HG03039 (cell line): ENCODE results near the gene RMI2.

Source experiments
- ATAC-seq: cut with Tn5 transposase; IDR thresholded peaks from one replicate; pipeline ENCODE4 v1.9.1; 2021; ENCODE audit warnings: mild to moderate bottlenecking, moderate library complexity; ENCODE audit not compliant: unreplicated experiment

Gene RMI2

GRCh38 chr16:11380836-11381235 is 35.6 kb downstream of the RMI2 start:
- no peak for ATAC-seq

DNA sequence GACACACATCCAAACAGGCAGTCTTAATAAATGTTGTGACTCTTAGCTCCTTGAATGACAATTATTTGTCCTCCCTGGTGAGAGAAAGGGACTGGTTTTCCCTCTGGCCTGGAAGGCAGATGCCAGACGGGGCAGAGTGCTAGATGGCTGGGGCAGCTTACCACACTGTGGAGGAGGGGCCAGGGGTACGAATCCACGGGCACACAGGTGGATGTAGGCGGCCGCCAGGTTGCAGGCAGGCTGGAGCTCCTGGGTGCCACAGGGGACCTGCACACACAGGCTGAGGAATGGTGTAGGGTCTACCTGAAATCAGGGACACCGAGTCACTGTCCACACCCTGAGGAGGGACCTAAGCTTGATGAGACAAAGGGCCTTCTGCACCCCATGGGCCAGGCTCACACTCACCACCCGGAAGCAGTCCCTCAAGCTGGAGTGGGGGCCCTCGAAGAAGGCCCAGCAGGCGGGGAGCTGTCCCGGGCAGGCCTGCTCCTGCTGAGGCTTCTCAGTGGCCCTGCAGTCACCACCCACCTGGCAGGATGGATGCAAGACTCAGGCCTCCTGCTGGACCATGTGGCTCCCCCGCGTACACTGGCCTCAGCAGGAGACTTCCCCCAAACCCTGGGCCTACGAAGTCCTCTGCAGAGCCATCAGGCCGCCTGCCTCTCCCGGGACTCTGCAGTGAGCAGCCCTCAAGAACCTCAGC is 38.4 kb downstream of the RMI2 start:
- ATAC-seq, result no peak

GRCh38 chr16:11384184-11384955 is 39.1 kb downstream of the RMI2 start:
- no peak for ATAC-seq

DNA sequence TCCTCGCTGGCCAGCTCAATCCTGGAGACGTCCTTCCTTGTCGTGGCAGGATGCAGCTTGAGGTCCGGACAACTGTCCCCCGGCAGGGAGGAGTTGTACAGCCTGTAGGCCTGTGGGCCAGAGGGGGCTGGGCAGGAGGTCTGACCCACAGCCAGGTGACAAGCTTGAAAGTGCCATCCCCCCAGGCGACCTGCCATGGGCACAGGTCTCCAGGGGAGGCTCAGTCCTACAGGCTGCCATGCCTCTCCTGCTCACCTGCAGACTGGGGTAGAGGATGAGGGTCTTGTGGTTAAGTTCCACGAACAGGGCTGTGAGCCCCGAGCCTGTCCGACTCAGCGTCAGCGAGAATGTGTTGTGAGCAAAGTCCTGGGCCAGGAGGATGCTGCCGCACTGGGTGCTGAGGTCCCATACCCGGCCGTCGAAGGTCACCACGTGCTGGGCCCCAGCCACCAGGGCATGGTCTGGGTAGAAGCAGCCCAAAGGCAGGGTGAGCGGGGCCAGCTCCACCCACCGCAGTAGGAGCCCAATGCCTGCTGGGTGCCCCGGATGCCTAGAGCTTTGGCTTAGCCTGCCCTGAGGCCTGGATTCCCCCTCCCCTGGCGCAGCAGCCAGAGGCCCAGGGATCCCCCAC is 39.8 kb downstream of the RMI2 start:
- ATAC-seq, result no peak

DNA sequence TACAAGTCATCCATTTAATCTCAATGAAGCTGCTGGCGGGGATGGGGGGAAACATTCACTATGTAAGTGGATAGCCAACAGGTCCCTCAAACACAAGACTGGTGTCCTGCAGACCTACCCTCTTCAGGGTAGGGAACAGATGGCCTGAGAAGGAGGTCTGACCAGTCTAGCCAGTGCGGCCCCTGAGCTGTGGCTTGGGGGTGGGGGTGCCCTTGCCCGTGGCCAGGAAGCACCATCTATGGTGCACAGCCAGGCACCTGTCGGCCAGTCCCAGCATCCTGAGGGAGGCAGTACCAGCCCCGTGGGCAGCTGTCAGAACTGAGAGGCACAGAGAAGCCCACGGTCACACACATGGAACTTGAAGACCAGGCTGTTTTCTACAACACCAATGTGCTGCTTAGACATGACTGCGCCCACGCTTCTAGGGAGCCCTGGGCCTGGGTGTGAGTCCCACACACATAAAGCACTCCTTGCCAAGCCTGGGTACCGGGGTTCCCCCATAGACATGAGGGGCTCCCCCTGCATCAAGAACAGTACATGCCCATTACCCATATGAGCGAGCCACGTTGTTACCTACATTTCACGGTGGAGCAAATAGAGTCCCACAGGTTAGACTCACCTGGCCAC is 40.9 kb downstream of the RMI2 start:
- no peak for ATAC-seq

DNA sequence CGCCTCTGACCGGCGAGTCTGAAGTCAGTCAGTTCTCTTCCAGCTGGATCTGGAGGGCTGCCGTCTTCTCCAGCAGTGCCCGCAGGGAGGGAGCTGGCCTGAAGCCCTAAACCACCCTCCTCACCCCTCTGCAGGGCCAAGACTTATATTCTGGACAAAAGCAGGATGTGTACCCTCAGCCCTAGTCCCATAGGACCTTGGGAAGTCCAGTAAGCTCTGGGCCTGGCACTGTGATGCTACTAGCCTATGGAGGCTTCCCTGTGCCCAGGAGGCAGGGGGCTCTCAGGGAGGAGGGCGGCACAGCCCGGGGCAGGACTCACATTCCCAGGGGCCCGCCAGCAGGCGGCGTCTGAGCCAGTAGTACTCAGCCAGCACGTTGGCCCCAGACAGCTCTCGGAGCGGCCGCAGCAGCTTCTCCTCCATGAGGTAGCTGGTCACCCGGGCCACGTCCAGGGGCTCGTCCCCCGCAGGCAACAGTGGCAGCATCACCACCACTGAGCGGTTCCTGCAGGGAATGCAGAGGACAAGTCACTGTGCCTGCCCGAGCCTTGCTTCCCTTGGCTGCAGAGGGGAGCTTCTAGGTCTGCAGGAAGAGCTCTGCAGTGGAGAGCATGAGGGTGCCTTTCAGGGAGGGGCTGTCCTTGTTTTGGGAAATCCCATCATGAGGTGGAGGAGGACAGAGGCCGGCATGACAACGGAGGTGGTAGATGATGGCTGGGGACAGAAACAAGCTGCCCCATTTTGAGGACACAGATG is 41.7 kb downstream of the RMI2 start:
- no peak for ATAC-seq

- ATAC-seq, result no peak
Observed at GRCh38 chr16:11389083-11389482, 43.8 kb downstream of the RMI2 start.

GRCh38 chr16:11389631-11390565 is 44.6 kb downstream of the RMI2 start:
- ATAC-seq, result no peak

DNA sequence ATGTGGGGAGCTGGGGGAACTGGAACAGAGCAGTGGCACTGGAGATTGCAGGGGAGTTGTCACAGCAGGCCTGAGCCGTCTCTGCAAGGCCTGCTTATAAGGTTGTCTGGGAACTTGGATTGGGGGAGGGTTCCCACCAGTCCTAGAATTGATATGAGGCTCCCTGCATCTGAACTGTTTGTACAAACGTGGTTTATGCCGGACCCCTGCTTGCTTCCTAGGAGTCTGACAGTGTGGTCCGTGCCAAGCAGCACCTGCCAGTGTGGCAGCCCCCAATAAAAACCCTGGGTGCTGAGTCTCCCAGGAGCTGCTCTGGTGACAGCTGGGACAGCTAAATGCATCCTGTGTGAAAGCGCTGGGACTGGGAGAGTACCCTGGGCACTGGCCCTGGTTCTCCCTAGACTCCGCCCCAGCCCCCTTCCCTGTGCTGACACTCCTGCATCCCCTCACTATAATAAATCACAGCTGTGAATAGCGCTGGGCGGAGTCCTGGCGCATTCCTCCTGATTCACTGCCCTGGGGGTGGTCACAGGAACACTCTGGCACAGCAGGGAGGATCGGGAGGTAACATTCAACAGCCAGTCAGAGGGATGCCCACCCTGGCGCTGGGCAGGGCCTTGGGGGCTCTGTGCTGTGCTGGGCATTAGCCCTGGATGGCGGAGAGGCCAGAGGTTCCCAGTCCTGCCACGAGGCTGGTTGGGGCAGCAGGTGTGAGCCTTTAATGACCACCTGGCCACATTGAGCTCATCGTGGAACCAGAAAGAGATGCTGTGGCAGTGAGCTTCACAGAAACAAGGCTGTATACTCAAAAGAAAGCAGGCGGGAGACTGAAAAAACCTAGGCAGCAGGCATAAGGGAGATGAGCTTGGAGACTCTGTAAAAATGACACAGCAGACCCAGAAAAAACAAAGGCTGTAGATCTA is 45.6 kb downstream of the RMI2 start:
- ATAC-seq, result no peak

DNA sequence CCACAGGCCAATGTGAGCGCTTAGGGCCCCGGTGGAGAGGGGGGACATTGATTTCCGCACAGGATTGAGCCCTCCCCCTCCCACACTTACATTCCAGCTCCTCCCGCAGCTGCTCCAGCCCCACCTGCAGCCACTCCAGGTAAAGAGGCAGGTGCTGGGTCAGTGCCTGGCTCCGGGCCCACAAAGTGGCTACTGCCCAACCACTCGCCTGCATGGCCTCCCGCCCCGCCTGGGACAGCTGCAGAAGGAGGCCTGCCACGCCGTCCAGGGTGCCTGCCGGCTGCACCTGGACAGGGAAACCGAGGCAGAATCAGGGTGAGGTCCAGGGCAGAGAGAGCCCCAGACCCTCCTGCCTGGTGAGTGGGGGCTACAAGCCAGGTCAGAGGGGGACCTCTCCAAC is 46.3 kb downstream of the RMI2 start:
- ATAC-seq, result no peak

GRCh38 chr16:11392041-11392581 is 46.9 kb downstream of the RMI2 start:
- ATAC-seq, result no peak

DNA sequence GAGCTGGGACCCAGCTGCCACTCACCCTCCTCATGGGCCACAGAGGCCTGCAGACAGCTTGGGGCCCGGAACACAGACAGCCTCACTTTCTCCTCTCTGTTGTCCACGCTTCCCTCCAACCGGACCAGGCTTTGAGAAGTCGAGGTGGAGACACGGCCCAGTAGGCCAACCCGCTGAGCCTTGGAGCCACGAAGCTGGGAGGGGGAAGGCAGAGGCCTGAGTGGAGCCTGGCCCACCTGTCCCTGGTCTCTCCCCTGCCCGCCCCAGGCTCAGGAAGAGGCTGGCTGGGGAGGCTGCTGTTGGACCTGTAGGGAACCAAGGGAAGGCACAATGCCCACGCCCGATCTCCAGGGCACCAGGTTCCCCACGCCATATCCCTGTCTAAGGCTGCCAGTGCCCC is 48.1 kb downstream of the RMI2 start:
- no peak for ATAC-seq

GRCh38 chr16:11393861-11394592 is 48.8 kb downstream of the RMI2 start:
- ATAC-seq, result no peak

- ATAC-seq, result no peak
Observed at GRCh38 chr16:11394593-11394960, 49.3 kb downstream of the RMI2 start.

DNA sequence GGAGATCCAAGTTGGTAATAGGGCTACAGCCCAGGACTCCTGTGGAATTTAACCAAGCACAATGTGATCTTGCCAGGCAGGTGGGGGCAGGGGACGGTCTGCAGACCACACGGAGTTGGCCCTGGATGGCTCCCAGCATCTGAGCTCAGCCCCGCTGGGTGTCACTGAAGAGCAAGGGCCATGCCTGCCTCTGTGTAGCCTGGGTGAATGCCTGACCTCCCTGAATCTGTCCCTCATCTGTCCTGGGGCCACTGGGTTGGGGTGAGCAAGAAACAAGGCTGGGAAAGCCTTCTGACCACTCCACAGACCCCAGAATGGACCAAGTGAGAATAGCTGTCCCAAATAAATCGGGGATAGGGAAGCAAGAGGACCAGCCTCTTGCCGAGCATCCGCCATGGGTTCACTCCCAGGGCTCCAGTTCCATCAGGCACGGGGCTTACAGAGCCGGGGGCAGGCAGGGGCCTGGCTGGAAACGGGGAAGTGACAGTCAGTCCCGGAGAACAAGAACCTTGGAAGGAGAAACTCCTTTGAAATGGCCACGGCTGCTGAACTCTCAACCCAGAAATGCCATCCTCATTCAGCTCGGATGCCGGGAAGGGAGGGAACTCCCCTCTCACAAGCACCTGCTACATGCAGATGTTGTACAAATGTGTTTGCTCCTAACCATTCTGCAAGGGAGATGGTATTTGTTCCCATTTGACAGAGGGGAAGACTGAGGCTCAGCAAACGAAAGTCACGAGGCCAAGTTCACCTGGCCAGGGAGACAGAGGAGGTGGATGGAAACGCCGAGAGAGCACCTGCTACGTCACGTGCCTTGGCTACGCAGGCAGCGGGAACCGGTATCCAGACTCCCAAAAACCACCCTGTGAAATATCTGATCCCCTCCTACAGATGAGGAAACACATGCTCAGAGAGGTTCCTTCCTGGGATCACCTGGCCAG is 50.0 kb downstream of the RMI2 start:
- ATAC-seq, result no peak

DNA sequence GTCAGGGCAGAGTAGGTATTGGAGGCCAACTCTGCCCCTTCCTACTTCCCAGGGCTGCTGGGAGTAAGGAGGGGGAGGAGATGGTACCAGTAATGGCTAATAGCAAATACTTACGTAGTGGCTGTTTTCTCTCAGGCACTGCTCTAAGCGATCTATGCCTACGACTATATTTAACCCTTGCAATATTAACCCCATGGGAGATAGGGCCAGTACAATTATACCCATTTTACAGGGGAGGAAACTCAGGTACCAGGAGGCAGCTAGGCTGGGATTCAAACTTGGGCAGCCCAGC is 50.6 kb downstream of the RMI2 start:
- ATAC-seq, result no peak
